Measurements from ENCODE around the gene EIF4E2.

- TF ChIP-seq CTCF (IDR thresholded peaks at IDR 0.05; ENCODE audit: low read depth, low read length) (no peak), POLR2A (IDR thresholded peaks at IDR 0.05; ENCODE audit: extremely low read depth, insufficient read length) (no peak), MYC (IDR thresholded peaks at IDR 0.05; ENCODE audit: low read depth, low read length) (no peak)
- TF ChIP-seq, protein P1, sequence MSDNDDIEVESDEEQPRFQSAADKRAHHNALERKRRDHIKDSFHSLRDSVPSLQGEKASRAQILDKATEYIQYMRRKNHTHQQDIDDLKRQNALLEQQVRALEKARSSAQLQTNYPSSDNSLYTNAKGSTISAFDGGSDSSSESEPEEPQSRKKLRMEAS (IDR thresholded peaks at IDR 0.05; ENCODE audit: low read depth, low read length): no peak
Observed at GRCh38 chr2:232528746-232529460, 21.6 kb upstream of the EIF4E2 start.

Measured in NB4 (cell line).